HepG2 (cell line): ENCODE measurements around the gene KCNK10. TPM values are rescaled to one million over a fixed set of nuclear protein-coding genes. Genes with fewer than 3 reads are reported as not detected.

Source experiments
- ATAC-seq: fragments of 200-7000 bp; cut with Tn5 transposase; 3 replicates; pipeline ENCODE4 v1.9.1; 2020; ENCODE audit warnings: mild to moderate bottlenecking, moderate library complexity
- BruUV-seq: library from RNA; stranded (reverse); fragments of 400-500 nt; replicated peaks from 2 replicates; lab custom pipeline; 2021; lab: Mats Ljungman, UMichigan
- CTCF ChIA-PET: fragments of 300-600 bp; formaldehyde crosslinking; extraction: SDS; loops from one replicate; lab custom pipeline; 2021; ENCODE audit warnings: low total read pairs, inconsistent platforms, low intra/inter-chr PET ratio; lab: Yijun Ruan, JAX
- POLR2A ChIA-PET: fragments of 350-600 bp; sonication (Branson Sonifier 250); formaldehyde crosslinking; loops from one replicate; lab custom pipeline; 2020; ENCODE audit warnings: antibody characterized with exemption, inconsistent platforms; lab: Yijun Ruan, JAX
- DNase-seq: peaks from one replicate; pipeline ENCODE4 v3.0.0-alpha.2; 2015; ENCODE audit warnings: low spot score
- FAIRE-seq: peaks from 3 replicates; lab custom pipeline; 2011; peaks lifted over from hg19 to GRCh38; lab: Jason Lieb, UNC
- H2AFZ ChIP-seq: one replicate; pipeline ENCODE4 v1.6.1; 2011; ENCODE audit warnings: low read length, inconsistent platforms
- H3K27ac ChIP-seq: fragments of 300-600 bp; 3 replicates; pipeline ENCODE4 v1.8.0; 2011; ENCODE audit warnings: mixed run types, mild to moderate bottlenecking, mixed read lengths, low read length, inconsistent platforms; ENCODE audit not compliant: insufficient read depth; ENCODE audit errors: extremely low read length
- H3K27me3 ChIP-seq, 2 experiments: fragments of 200-600 bp in 1 of 2; 2 replicates in 1 of 2; 3 replicates in 1 of 2; pipeline versions ENCODE4 v1.6.0 to v1.8.0; 2011; ENCODE audit warnings: low read length in 2 of 2, mild to moderate bottlenecking in 2 of 2, moderate library complexity in 2 of 2, inconsistent platforms in 1 of 2; ENCODE audit not compliant: insufficient read depth in 2 of 2, control insufficient read depth in 1 of 2
- H3K36me3 ChIP-seq, 2 experiments: fragments of 200-600 bp in 1 of 2; replicated peaks in 1 of 2; 2 replicates in 1 of 2; 3 replicates in 1 of 2; pipeline versions ENCODE4 v1.5.1 to v1.8.0; 2011; ENCODE audit warnings: low read length in 2 of 2, inconsistent platforms in 1 of 2; ENCODE audit not compliant: insufficient read depth in 2 of 2, control insufficient read depth in 1 of 2
- H3K4me1 ChIP-seq: 2 replicates; pipeline ENCODE4 v1.5.1; 2012; ENCODE audit warnings: low read length, inconsistent platforms; ENCODE audit not compliant: insufficient read depth
- H3K4me2 ChIP-seq: 2 replicates; pipeline ENCODE4 v1.6.0; 2011; ENCODE audit warnings: low read depth, low read length, inconsistent platforms
- H3K4me3 ChIP-seq, 3 experiments: fragments of 200-600 bp in 1 of 3; sonication (generic), shearing (Covaris generic) in 1 of 3; replicated peaks in 1 of 3; 2 replicates each; pipeline ENCODE4 v1.5.1; 2011 to 2016; ENCODE audit warnings: low read length in 3 of 3, inconsistent platforms in 2 of 3, low read depth in 2 of 3, mild to moderate bottlenecking in 2 of 3, control low read depth in 1 of 3, mixed read lengths in 1 of 3; ENCODE audit not compliant: insufficient read depth in 1 of 3
- H3K79me2 ChIP-seq: one replicate; pipeline ENCODE4 v1.6.1; 2011; ENCODE audit warnings: low read length, inconsistent platforms; ENCODE audit not compliant: insufficient read depth
- H3K9ac ChIP-seq: 2 replicates; pipeline ENCODE4 v1.6.0; 2011; ENCODE audit warnings: mild to moderate bottlenecking, low read depth, low read length, inconsistent platforms; ENCODE audit not compliant: insufficient read depth
- H3K9me3 ChIP-seq: 2 replicates; pipeline ENCODE4 v1.5.1; 2012; ENCODE audit warnings: mild to moderate bottlenecking, low read length
- H4K20me1 ChIP-seq: 2 replicates; pipeline ENCODE4 v1.6.0; 2011; ENCODE audit warnings: inconsistent platforms, mild to moderate bottlenecking, low read length, moderate library complexity; ENCODE audit not compliant: insufficient read depth
- HDAC1 ChIP-seq: sonication (generic); formaldehyde crosslinking; IDR thresholded peaks from 2 replicates; pipeline ENCODE4 v1.5.1; 2020; ENCODE audit warnings: mild to moderate bottlenecking, missing genetic modification reagents
- HNRNPLL ChIP-seq: fragments of 200-400 bp; formaldehyde crosslinking; IDR thresholded peaks from 2 replicates; pipeline ENCODE4 v1.6.1; 2017; ENCODE audit warnings: mild to moderate bottlenecking, low read depth, low read length; ENCODE audit not compliant: poor library complexity, severe bottlenecking
- KLF9 ChIP-seq: IDR thresholded peaks from 2 replicates; pipeline ENCODE4 v1.6.1; 2016; ENCODE audit warnings: low read depth
- NFIB ChIP-seq: sonication (generic); formaldehyde crosslinking; IDR thresholded peaks from 2 replicates; pipeline ENCODE4 v1.9.0; 2021; ENCODE audit warnings: missing genetic modification reagents, mild to moderate bottlenecking, borderline replicate concordance
- PCBP2 ChIP-seq: fragments of 200-400 bp; formaldehyde crosslinking; optimal IDR thresholded peaks from 2 replicates; pipeline ENCODE3; 2018; ENCODE audit warnings: low read length, low read depth; ENCODE audit not compliant: poor library complexity, severe bottlenecking
- SALL1 ChIP-seq: sonication (generic); formaldehyde crosslinking; IDR thresholded peaks from 2 replicates; pipeline ENCODE4 v1.8.0; 2022; ENCODE audit warnings: mild to moderate bottlenecking, missing genetic modification reagents
- ZNF234 ChIP-seq: sonication (generic); formaldehyde crosslinking; conservative IDR thresholded peaks from 2 replicates; pipeline ENCODE4 v1.5.1; 2020; ENCODE audit warnings: mild to moderate bottlenecking, missing genetic modification reagents
- ZNF343 ChIP-seq: sonication (generic); formaldehyde crosslinking; IDR thresholded peaks from 2 replicates; pipeline ENCODE4 v1.4.0; 2020; ENCODE audit warnings: mild to moderate bottlenecking, missing genetic modification reagents
- ZNF501 ChIP-seq: sonication (generic); formaldehyde crosslinking; IDR thresholded peaks from 2 replicates; pipeline ENCODE4 v1.5.1; 2020; ENCODE audit warnings: mild to moderate bottlenecking, moderate library complexity, missing genetic modification reagents
- ZNF850 ChIP-seq: sonication (generic); formaldehyde crosslinking; conservative IDR thresholded peaks from 2 replicates; pipeline ENCODE4 v1.9.0; 2021; ENCODE audit warnings: mild to moderate bottlenecking, missing genetic modification reagents
- WGBS: methylation state at CpG from one replicate; pipeline ENCODE4 v1.1.6; 2017; ENCODE audit warnings: low lambda C conversion rate; 5-methylcytosine and 5-hydroxymethylcytosine counted together
- in situ Hi-C: cut with HindIII; loops from 2 replicates; pipeline ENCODE4 v1.10.0; 2017; ENCODE audit warnings: low pct_unique_long_range_greater_than_20kb; ENCODE audit not compliant: extremely low pct_ligation_motif_present
- intact Hi-C: fragments of 100-400 bp; cut with micrococcal nuclease; formaldehyde crosslinking; loops from one replicate; pipeline ENCODE4 v1.10.0; 2022; ENCODE audit not compliant: unreplicated experiment
- polyA plus RNA-seq, 8 experiments: library from polyadenylated mRNA; depleted of rRNA in 3 of 8; stranded (reverse) in 7 of 8; unstranded in 1 of 8; fragments of >200 nt; fragmentation: Illumina TruSeq in 4 of 8; extraction: Trizol in 4 of 8; gene quantifications; 2 replicates each; pipeline versions ENCODE4 v1.2.1 to v1.2.3, GENCODE V29; 2011 to 2016; ENCODE audit warnings: low read depth in 4 of 8, missing spikeins in 1 of 8, mixed read lengths in 1 of 8; ENCODE audit not compliant: insufficient read depth in 1 of 8
- total RNA-seq, 5 experiments: library from RNA; depleted of rRNA; stranded (reverse); fragments of >200 nt; fragmentation: Illumina TruSeq; extraction: Trizol; gene quantifications; 2 replicates each; pipeline ENCODE4 v1.2.3, GENCODE V29; 2016; ENCODE audit warnings: low read depth in 1 of 5
- TF ChIP-seq, protein P1 (sequence below): sonication (generic); formaldehyde crosslinking; conservative IDR thresholded peaks from 2 replicates; pipeline ENCODE4 v1.8.1; 2023; ENCODE audit warnings: missing genetic modification reagents
- TF ChIP-seq, protein P2 (sequence below): sonication (generic); formaldehyde crosslinking; IDR thresholded peaks from 2 replicates; pipeline ENCODE4 v1.8.0; 2023; ENCODE audit warnings: mild to moderate bottlenecking, missing genetic modification reagents

The KCNK10 gene
- total and polyA plus RNA-seq, 2 of the 13 experiments (the other 11 are each of a cell fraction or from before 2014, with no cell fraction given): not detected

- peak overlapping the region in 2 of 3 experiments; percentile 30 to 61; a peak in 4 of 6 replicates for H3K4me3 ChIP-seq
- no peaks in the 10 kb centered on the region for H3K36me3 ChIP-seq
- H4K20me1 ChIP-seq: no peaks in the 10 kb centered on the region
- POLR2A ChIA-PET: no interaction called here
- peak overlapping the region; percentile 49 for H2AFZ ChIP-seq
- in situ Hi-C loops: no loop called here
- TF ChIP-seq, protein P1, sequence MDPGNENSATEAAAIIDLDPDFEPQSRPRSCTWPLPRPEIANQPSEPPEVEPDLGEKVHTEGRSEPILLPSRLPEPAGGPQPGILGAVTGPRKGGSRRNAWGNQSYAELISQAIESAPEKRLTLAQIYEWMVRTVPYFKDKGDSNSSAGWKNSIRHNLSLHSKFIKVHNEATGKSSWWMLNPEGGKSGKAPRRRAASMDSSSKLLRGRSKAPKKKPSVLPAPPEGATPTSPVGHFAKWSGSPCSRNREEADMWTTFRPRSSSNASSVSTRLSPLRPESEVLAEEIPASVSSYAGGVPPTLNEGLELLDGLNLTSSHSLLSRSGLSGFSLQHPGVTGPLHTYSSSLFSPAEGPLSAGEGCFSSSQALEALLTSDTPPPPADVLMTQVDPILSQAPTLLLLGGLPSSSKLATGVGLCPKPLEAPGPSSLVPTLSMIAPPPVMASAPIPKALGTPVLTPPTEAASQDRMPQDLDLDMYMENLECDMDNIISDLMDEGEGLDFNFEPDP: no peak
- TF ChIP-seq NFIB (CRISPR knock-in tag) (no peak), HDAC1 (no peak), ZNF234 (no peak), PCBP2 (no peak), KLF9 (no peak), HNRNPLL (no peak), SALL1 (CRISPR knock-in tag) (peak; percentile 22; the same call in 1 of the 2 replicates), ZNF343 (CRISPR knock-in tag) (no peak), ZNF850 (CRISPR knock-in tag) (no peak), ZNF501 (CRISPR knock-in tag) (0 out of 2 replicates have a peak, but pooled peaks have one; percentile 30)
- TF ChIP-seq, protein P2, sequence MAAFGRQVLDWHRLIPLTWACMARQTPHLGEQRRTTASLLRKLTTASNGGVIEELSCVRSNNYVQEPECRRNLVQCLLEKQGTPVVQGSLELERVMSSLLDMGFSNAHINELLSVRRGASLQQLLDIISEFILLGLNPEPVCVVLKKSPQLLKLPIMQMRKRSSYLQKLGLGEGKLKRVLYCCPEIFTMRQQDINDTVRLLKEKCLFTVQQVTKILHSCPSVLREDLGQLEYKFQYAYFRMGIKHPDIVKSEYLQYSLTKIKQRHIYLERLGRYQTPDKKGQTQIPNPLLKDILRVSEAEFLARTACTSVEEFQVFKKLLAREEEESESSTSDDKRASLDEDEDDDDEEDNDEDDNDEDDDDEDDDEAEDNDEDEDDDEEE (CRISPR knock-in tag): no peak
- H3K27me3 ChIP-seq: peaks cover 1 to 11% of the 10 kb centered on the region in 2 experiments; a peak in 2 of 5 replicates
- WGBS: 9% methylated on average over 11 of the region's 13 CpGs
- no peaks in the 10 kb centered on the region for H3K9me3 ChIP-seq
- H3K27ac ChIP-seq: no peak overlapping the region
- peak; percentile 63 for ATAC-seq
- peak overlapping the region; percentile 88 for H3K4me2 ChIP-seq
- no TSS peak for BruUV-seq
- peaks cover 13% of the 10 kb centered on the region for H3K4me1 ChIP-seq
- intact Hi-C loops: loop anchor here (1.0 to 5.0 kb wide), 5 partner anchors 45 to 248 kb away; partner anchors contain the start of gene SPATA7
- no peak for DNase-seq
- CTCF ChIA-PET: interaction anchor here (1.4 kb wide), 1 partner anchor 45 kb away, joined by 7 read pairs; no protein-coding TSS in a partner anchor
- H3K9ac ChIP-seq: no peak overlapping the region
- FAIRE-seq: no peak
- H3K79me2 ChIP-seq: no peaks in the 10 kb centered on the region
These were observed 134.2 kb downstream of the KCNK10 start for GRCh38 chr14:88188745-88189416.
